OCI-LY1 (cell line): ENCODE measurements around the gene DPP6.

Experiments used
- CTCF ChIP-seq: fragments of 200-600 bp; sonication (generic), shearing (Covaris generic); IDR thresholded peaks from 2 replicates; pipeline ENCODE4 v1.5.1; 2017; ENCODE audit warnings: mild to moderate bottlenecking, antibody characterized with exemption, low read length, moderate library complexity, mixed read lengths
- EZH2 ChIP-seq: fragments of 200-600 bp; sonication (generic), shearing (Covaris generic); IDR thresholded peaks from 2 replicates; pipeline ENCODE4 v1.8.0; 2017; ENCODE audit warnings: borderline replicate concordance, mixed run types, mild to moderate bottlenecking, antibody characterized with exemption, low read length, moderate library complexity, mixed read lengths

GRCh38 chr7:154577141-154577873 lies 525.1 kb downstream of the DPP6 start:
- no peak for TF ChIP-seq CTCF
- no peak for TF ChIP-seq EZH2
